Caco-2 (cell line): ENCODE measurements around the gene PBX1. TPM values are rescaled to one million over a fixed set of nuclear protein-coding genes. Genes with fewer than 3 reads are reported as not detected.

ENCODE experiments used
- BruUV-seq: library from RNA; stranded (reverse); fragments of 400-500 nt; replicated peaks from 2 replicates; lab custom pipeline; 2021; lab: Mats Ljungman, UMichigan
- CTCF ChIA-PET: fragments of 300-600 bp; sonication (Branson Sonifier 250); formaldehyde crosslinking; loops from one replicate; lab custom pipeline; 2022; ENCODE audit warnings: antibody characterized with exemption; lab: Charles Lee
- POLR2A ChIA-PET: fragments of 300-600 bp; sonication (Branson Sonifier 250); formaldehyde crosslinking; loops from one replicate; lab custom pipeline; 2022; ENCODE audit warnings: antibody characterized with exemption; lab: Charles Lee
- DNase-seq, 2 experiments: peaks; one replicate each; pipeline versions ENCODE4 v3.0.0 to v3.0.0-alpha.2; 2020 to 2022
- H3K27me3 ChIP-seq: replicated peaks from 2 replicates; pipeline ENCODE4 v1.6.0; 2011; ENCODE audit warnings: low read length; ENCODE audit not compliant: control insufficient read depth, insufficient read depth
- H3K36me3 ChIP-seq: 2 replicates; pipeline ENCODE4 v1.5.1; 2011; ENCODE audit warnings: low read length; ENCODE audit not compliant: control insufficient read depth, insufficient read depth
- H3K4me1 ChIP-seq: fragments of 250-450 bp; sonication (Bioruptor Pico); 2 replicates; pipeline ENCODE4 v1.5.1; 2020; ENCODE audit warnings: mild to moderate bottlenecking
- H3K4me3 ChIP-seq: 2 replicates; pipeline ENCODE4 v1.5.1; 2011; ENCODE audit warnings: low read depth, mild to moderate bottlenecking, control low read depth, low read length
- H3K9me3 ChIP-seq: fragments of 250-450 bp; sonication (Bioruptor Pico); 2 replicates; pipeline ENCODE4 v1.5.1; 2020; ENCODE audit warnings: mild to moderate bottlenecking, moderate library complexity
- H3K27ac Mint-ChIP-seq: one replicate; pipeline ENCODE4 v1.8.0; 2022; ENCODE audit warnings: mixed read lengths; ENCODE audit not compliant: unreplicated experiment
- H3K27me3 Mint-ChIP-seq: one replicate; pipeline ENCODE4 v1.8.0; 2022; ENCODE audit warnings: mixed read lengths; ENCODE audit not compliant: insufficient read depth, unreplicated experiment
- H3K36me3 Mint-ChIP-seq: one replicate; pipeline ENCODE4 v1.8.0; 2022; ENCODE audit warnings: mild to moderate bottlenecking, mixed read lengths; ENCODE audit not compliant: insufficient read depth, unreplicated experiment
- H3K4me1 Mint-ChIP-seq: one replicate; pipeline ENCODE4 v1.8.0; 2022; ENCODE audit warnings: low read depth, mixed read lengths; ENCODE audit not compliant: unreplicated experiment
- H3K4me3 Mint-ChIP-seq: one replicate; pipeline ENCODE4 v1.8.0; 2022; ENCODE audit warnings: mild to moderate bottlenecking, moderate library complexity, mixed read lengths; ENCODE audit not compliant: unreplicated experiment
- H3K9me3 Mint-ChIP-seq: one replicate; pipeline ENCODE4 v1.8.0; 2022; ENCODE audit warnings: mixed read lengths; ENCODE audit not compliant: unreplicated experiment
- CTCF ChIP-seq, 2 experiments: fragments of 200-600 bp in 1 of 2; IDR thresholded peaks; 1 replicate in 1 of 2; 2 replicates in 1 of 2; pipeline versions ENCODE4 v1.5.1 to v1.8.0; 2011 to 2022; ENCODE audit warnings: antibody characterized with exemption in 1 of 2, control low read depth in 1 of 2, inconsistent platforms in 1 of 2, low read depth in 1 of 2, low read length in 1 of 2, mild to moderate bottlenecking in 1 of 2, moderate library complexity in 1 of 2; ENCODE audit not compliant: insufficient read depth in 1 of 2, severe bottlenecking in 1 of 2, unreplicated experiment in 1 of 2
- intact Hi-C: fragments of 100-400 bp; cut with micrococcal nuclease; formaldehyde crosslinking; loops from one replicate; pipeline ENCODE4 v1.10.0; 2022; ENCODE audit not compliant: unreplicated experiment
- total RNA-seq: library from RNA; stranded (reverse); gene quantifications from 2 replicates; pipeline ENCODE4 v1.2.3, GENCODE V29; 2022

The PBX1 gene
- total RNA-seq, 1 experiment from 2014 or later, result 103 TPM

GRCh38 chr1:164647211-164647610 is 88.2 kb downstream of the PBX1 start:
- Histone ChIP-seq H3K36me3 (no peaks in the 10 kb centered on the region; the same call in 1 of the 2 replicates), H3K27me3 (no peaks in the 10 kb centered on the region), H3K4me3 (no peak overlapping the region), H3K9me3 (no peaks in the 10 kb centered on the region; the same call in 1 of the 2 replicates), H3K4me1 (peaks cover 57% of the 10 kb centered on the region)
- TF ChIP-seq CTCF (IDR thresholded peaks at IDR 0.05; ENCODE audit: insufficient read depth in 1 of 2, low read depth in 1 of 2, low read length in 1 of 2, severe bottlenecking in 1 of 2, unreplicated experiment in 1 of 2), result no peak
- intact Hi-C loops, result no loop called here
- ChIA-PET CTCF (interaction anchor here (0.6 kb wide), 1 partner anchor 43 kb away, joined by 3 read pairs; no protein-coding TSS in a partner anchor), POLR2A (no interaction called here)
- H3K36me3 Mint-ChIP-seq, result peaks cover 64% of the 10 kb centered on the region
- DNase-seq, result peak in 1 of 2 experiments; percentile 61
- peak overlapping the region; percentile 14 for H3K4me3 Mint-ChIP-seq
- H3K27me3 Mint-ChIP-seq, result no peaks in the 10 kb centered on the region
- H3K27ac Mint-ChIP-seq, result peak overlapping the region; percentile 92
- H3K9me3 Mint-ChIP-seq, result no peaks in the 10 kb centered on the region
- no TSS peak for BruUV-seq
- peaks cover 59% of the 10 kb centered on the region for H3K4me1 Mint-ChIP-seq

GRCh38 chr1:164648636-164649035 is 89.7 kb downstream of the PBX1 start:
- Mint-ChIP-seq H3K36me3 (peaks cover 54% of the 10 kb centered on the region), H3K9me3 (no peaks in the 10 kb centered on the region), H3K4me1 (peaks cover 59% of the 10 kb centered on the region), H3K4me3 (peak overlapping the region; percentile 44), H3K27ac (peak overlapping the region; percentile 80), H3K27me3 (no peaks in the 10 kb centered on the region)
- Histone ChIP-seq H3K27me3 (no peaks in the 10 kb centered on the region), H3K4me3 (no peak overlapping the region), H3K36me3 (no peaks in the 10 kb centered on the region; the same call in 1 of the 2 replicates), H3K9me3 (no peaks in the 10 kb centered on the region), H3K4me1 (peaks cover 59% of the 10 kb centered on the region)
- intact Hi-C loops, result loop anchor here (1.0 to 2.0 kb wide), 5 partner anchors 12 to 59 kb away; no protein-coding TSS in a partner anchor
- CTCF ChIA-PET, result interaction anchor here (1.5 kb wide), 1 partner anchor 90 kb away, joined by 3 read pairs; the partner anchor contains the start of gene PBX1
- POLR2A ChIA-PET, result interaction anchor here (1.5 to 2.2 kb wide), 2 partner anchors 11 to 90 kb away, joined by 8 to 16 read pairs; partner anchors contain the start of gene PBX1
- no peak for TF ChIP-seq CTCF (IDR thresholded peaks at IDR 0.05; ENCODE audit: insufficient read depth in 1 of 2, low read depth in 1 of 2, low read length in 1 of 2, severe bottlenecking in 1 of 2, unreplicated experiment in 1 of 2)
- DNase-seq, result peak; percentile 83 to 85
- no TSS peak for BruUV-seq

GRCh38 chr1:164649146-164649545 is 90.2 kb downstream of the PBX1 start:
- H3K9me3 ChIP-seq, result no peaks in the 10 kb centered on the region
- Mint-ChIP-seq H3K9me3 (no peaks in the 10 kb centered on the region), H3K4me1 (peaks cover 61% of the 10 kb centered on the region), H3K4me3 (peak overlapping the region; percentile 51), H3K36me3 (peaks cover 54% of the 10 kb centered on the region), H3K27ac (peak overlapping the region; percentile 80), H3K27me3 (no peaks in the 10 kb centered on the region)
- H3K4me1 ChIP-seq, result peaks cover 64% of the 10 kb centered on the region
- no peaks in the 10 kb centered on the region; the same call in 1 of the 2 replicates for H3K36me3 ChIP-seq
- TSS peak; percentile 85 for BruUV-seq
- no peak overlapping the region for H3K4me3 ChIP-seq
- no peak for TF ChIP-seq CTCF (IDR thresholded peaks at IDR 0.05; ENCODE audit: insufficient read depth in 1 of 2, low read depth in 1 of 2, low read length in 1 of 2, severe bottlenecking in 1 of 2, unreplicated experiment in 1 of 2)
- no peaks in the 10 kb centered on the region for H3K27me3 ChIP-seq
- ChIA-PET POLR2A (interaction anchor here (1.5 to 2.2 kb wide), 2 partner anchors 11 to 90 kb away, joined by 8 to 16 read pairs; partner anchors contain the start of gene PBX1), CTCF (no interaction called here)
- intact Hi-C loops, result loop anchor here (2.0 kb wide), 2 partner anchors 24 to 34 kb away; no protein-coding TSS in a partner anchor
- DNase-seq, result no peak
